ENCODE results near the gene UBE2A. TPM values are rescaled to one million over a fixed set of nuclear protein-coding genes. Genes with fewer than 3 reads are reported as not detected.
A peak's percentile ranks its signal among the peaks of the same experiment; 100 is the strongest.

Gene UBE2A
- total RNA-seq, 8 experiments from 2014 or later: 33.9 to 63.2 (median 41.0) TPM

DNA sequence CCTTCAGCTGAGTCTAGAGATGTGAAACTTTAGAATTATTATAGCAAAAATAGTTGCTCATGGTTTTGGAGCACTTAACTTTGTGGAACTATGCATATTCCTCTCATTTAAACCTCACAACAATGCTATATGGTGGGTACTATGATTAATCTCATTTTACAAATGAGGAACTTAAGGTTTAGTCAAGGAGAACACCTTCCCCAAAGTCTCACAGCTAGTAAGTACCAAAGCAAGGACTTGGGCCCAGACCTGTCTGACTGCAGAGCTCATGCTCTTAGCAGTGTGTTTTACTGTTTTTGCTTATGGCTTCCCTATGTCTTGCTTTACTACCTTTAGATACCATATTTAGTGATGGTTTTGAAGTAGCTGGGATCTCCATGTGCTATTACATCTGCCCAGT, 5.1 kb downstream of the UBE2A start:
- in situ Hi-C loops (cut with MboI; ENCODE audit: low pct_unique_long_range_greater_than_20kb in 2 of 9, low sequenced_read_pairs in 9 of 9, unreplicated experiment in 9 of 9): no loop called here
- Histone ChIP-seq H3K4me1 (replicated peaks in 1 of 2) (peaks cover 0 to 4% of the 10 kb centered on the region in 2 donors), H3K4me3 (no peak overlapping the region), H3K27ac (no peak overlapping the region)
- no peak for ATAC-seq (replicated peaks in 6 of 8)

GRCh38 chrX:119583431-119584059, 9.2 kb downstream of the UBE2A start:
- ATAC-seq (replicated peaks in 6 of 8): no peak
- Histone ChIP-seq H3K4me3 (no peak overlapping the region), H3K4me1 (replicated peaks in 1 of 2) (no peaks in the 10 kb centered on the region), H3K27ac (no peak overlapping the region)
- in situ Hi-C loops (cut with MboI; ENCODE audit: low pct_unique_long_range_greater_than_20kb in 2 of 9, low sequenced_read_pairs in 9 of 9, unreplicated experiment in 9 of 9): no loop called here
- 52% methylated on average over 2 of the region's 2 CpGs; no CpG with 5 or more reads in 9 of the 10 experiments for WGBS, 10 experiments

DNA sequence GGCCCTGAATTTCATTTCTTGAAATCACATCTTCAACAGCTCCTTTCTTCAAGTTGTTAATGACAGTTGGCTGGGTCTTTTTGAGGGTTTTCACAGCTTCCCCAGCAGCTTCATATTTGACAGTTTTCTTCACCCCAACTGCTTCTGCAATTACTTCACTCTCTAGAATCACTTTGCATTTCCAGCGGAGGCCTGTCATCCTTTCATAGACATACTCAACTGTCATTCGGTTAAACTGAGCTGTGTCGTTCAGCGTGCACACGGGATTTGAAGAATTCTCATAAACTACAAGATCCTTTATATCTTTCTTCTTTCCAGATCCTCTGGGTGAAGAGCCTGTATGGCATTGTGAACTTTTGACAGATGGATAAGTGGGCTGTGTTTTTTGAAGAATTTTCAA, 15.4 kb downstream of the UBE2A start:
- ATAC-seq (replicated peaks in 6 of 8): no peak
- Histone ChIP-seq H3K4me1 (replicated peaks in 1 of 2) (no peaks in the 10 kb centered on the region), H3K27ac (no peak overlapping the region), H3K4me3 (no peak overlapping the region)
- 77 to 100% (median 86%) methylated on average over 2 to 5 of the region's 5 CpGs; no CpG with 5 or more reads in 6 of the 10 experiments for WGBS, 10 experiments
- in situ Hi-C loops (cut with MboI; ENCODE audit: low pct_unique_long_range_greater_than_20kb in 2 of 9, low sequenced_read_pairs in 9 of 9, unreplicated experiment in 9 of 9): no loop called here

GRCh38 chrX:119602701-119603255, 28.4 kb downstream of the UBE2A start:
- Histone ChIP-seq H3K4me3 (no peak overlapping the region), H3K4me1 (replicated peaks in 1 of 2) (no peaks in the 10 kb centered on the region), H3K27ac (no peak overlapping the region)
- WGBS, 10 experiments: 38 to 100% (median 60%) methylated on average over 1 to 7 of the region's 9 CpGs; no CpG with 5 or more reads in 5 of the 10 experiments
- in situ Hi-C loops (cut with MboI; ENCODE audit: low pct_unique_long_range_greater_than_20kb in 2 of 9, low sequenced_read_pairs in 9 of 9, unreplicated experiment in 9 of 9): no loop called here
- no peak for ATAC-seq (replicated peaks in 6 of 8)

- peak; percentile 0 to 12 (median 8) for ATAC-seq (replicated peaks in 6 of 8)
- no peaks in the 10 kb centered on the region for H3K4me1 ChIP-seq (replicated peaks in 1 of 2)
- in situ Hi-C loops (cut with MboI; ENCODE audit: low pct_unique_long_range_greater_than_20kb in 2 of 9, low sequenced_read_pairs in 9 of 9, unreplicated experiment in 9 of 9): no loop called here
- H3K4me3 ChIP-seq: peak overlapping the region; percentile 59 to 91 (median 72)
- 0 to 37% (median 17%) methylated on average over 1 to 12 of the region's 17 CpGs; no CpG with 5 or more reads in 2 of the 10 experiments for WGBS, 10 experiments
- peak overlapping the region; percentile 85 to 90 for H3K27ac ChIP-seq
Measured at GRCh38 chrX:119604766-119605463, 30.6 kb downstream of the UBE2A start.

DNA sequence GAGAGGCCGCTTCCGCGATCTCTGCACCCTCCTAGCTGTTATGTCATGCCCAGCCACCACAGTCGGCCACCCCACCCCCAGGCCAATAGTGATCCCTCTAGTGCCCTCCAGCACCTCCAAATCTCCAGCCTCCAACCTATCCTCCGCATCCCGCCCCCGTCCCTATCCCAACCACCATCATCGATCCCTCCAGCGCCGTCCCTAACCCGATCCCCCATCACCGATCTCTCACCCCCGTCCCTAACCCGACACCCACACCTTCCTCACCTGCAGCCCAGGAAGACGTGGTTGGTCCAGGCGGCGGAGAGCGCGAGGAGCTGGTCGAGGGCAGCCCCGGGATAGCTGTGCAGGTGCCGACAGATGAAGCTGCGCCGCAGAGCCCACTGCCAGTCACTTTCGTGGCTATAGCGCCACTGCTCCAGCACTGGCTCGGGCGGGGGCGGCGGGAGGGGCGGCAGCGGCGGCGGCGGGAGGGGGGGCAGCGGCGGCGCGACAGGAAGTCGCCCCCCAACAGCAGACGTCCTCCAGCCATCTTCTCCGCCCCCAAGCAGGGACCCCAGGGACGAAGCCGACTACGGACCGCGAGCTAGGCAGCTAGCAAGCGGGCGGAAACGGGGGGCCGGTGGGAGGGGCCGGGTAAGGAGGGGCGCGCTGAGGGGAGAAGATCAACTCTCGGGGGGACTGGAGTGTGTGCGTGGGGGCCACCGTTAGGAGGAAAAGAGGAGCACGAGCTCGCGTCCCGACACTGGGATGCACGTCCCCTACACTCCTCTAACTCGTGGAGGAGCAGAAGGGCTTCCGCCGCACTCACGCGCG, 31.3 kb downstream of the UBE2A start:
- Histone ChIP-seq H3K4me3 (peak overlapping the region; percentile 59 to 91 (median 72)), H3K4me1 (replicated peaks in 1 of 2) (no peaks in the 10 kb centered on the region), H3K27ac (peak overlapping the region; percentile 85 to 90)
- WGBS, 10 experiments: 20% methylated on average over 1 of the region's 68 CpGs; no CpG with 5 or more reads in 9 of the 10 experiments
- in situ Hi-C loops (cut with MboI; ENCODE audit: low pct_unique_long_range_greater_than_20kb in 2 of 9, low sequenced_read_pairs in 9 of 9, unreplicated experiment in 9 of 9): no loop called here
- peak; percentile 37 to 71 (median 67) for ATAC-seq (replicated peaks in 6 of 8)

GRCh38 chrX:119606280-119607017, 32.1 kb downstream of the UBE2A start, which contains the start of gene NKRF:
Gene NKRF (minus strand): TSS chrX:119606424.
- peak; percentile 79 to 88 (median 84) for ATAC-seq (replicated peaks in 6 of 8)
- peak within 1 kb of the TSS; percentile 85 to 90 for H3K27ac ChIP-seq
- in situ Hi-C loops (cut with MboI; ENCODE audit: low pct_unique_long_range_greater_than_20kb in 2 of 9, low sequenced_read_pairs in 9 of 9, unreplicated experiment in 9 of 9): no loop called here
- peak within 1 kb of the TSS; percentile 59 to 91 (median 72) for H3K4me3 ChIP-seq
- 0 to 25% (median 13%) methylated on average over 1 to 17 of the region's 46 CpGs; no CpG with 5 or more reads in 5 of the 10 experiments for WGBS, 10 experiments
- no peaks in the 10 kb centered on the region for H3K4me1 ChIP-seq (replicated peaks in 1 of 2)

GRCh38 chrX:119607018-119607389, 32.6 kb downstream of the UBE2A start:
- in situ Hi-C loops (cut with MboI; ENCODE audit: low pct_unique_long_range_greater_than_20kb in 2 of 9, low sequenced_read_pairs in 9 of 9, unreplicated experiment in 9 of 9): no loop called here

GRCh38 chrX:119614776-119615175, 40.4 kb downstream of the UBE2A start:
- Histone ChIP-seq H3K27ac (no peak overlapping the region), H3K4me1 (replicated peaks in 1 of 2) (peaks cover 0 to 7% of the 10 kb centered on the region in 2 donors), H3K4me3 (no peak overlapping the region)
- no peak for ATAC-seq (replicated peaks in 6 of 8)
- in situ Hi-C loops (cut with MboI; ENCODE audit: low pct_unique_long_range_greater_than_20kb in 2 of 9, low sequenced_read_pairs in 9 of 9, unreplicated experiment in 9 of 9): no loop called here
- WGBS, 10 experiments: 25 to 70% methylated on average over 1 to 12 of the region's 13 CpGs; no CpG with 5 or more reads in 8 of the 10 experiments

More at GRCh38 chrX:119607018-119607389, 32.6 kb downstream of the UBE2A start:
- WGBS, 10 experiments: 7 to 65% (median 58%) methylated on average over 3 to 6 of the region's 7 CpGs; no CpG with 5 or more reads in 7 of the 10 experiments
- no peaks in the 10 kb centered on the region for H3K4me1 ChIP-seq (replicated peaks in 1 of 2)
- no peak for ATAC-seq (replicated peaks in 6 of 8)
- no peak overlapping the region for H3K4me3 ChIP-seq
- peak overlapping the region in 1 of 2 donors; percentile 90 for H3K27ac ChIP-seq

- in situ Hi-C loops (cut with MboI; ENCODE audit: low pct_unique_long_range_greater_than_20kb in 2 of 9, low sequenced_read_pairs in 9 of 9, unreplicated experiment in 9 of 9): no loop called here
- peak in 6 of 8 experiments; percentile 18 to 90 (median 43) for ATAC-seq (replicated peaks in 6 of 8)
Measured at GRCh38 chrX:119617517-119618164, 43.3 kb downstream of the UBE2A start.

DNA sequence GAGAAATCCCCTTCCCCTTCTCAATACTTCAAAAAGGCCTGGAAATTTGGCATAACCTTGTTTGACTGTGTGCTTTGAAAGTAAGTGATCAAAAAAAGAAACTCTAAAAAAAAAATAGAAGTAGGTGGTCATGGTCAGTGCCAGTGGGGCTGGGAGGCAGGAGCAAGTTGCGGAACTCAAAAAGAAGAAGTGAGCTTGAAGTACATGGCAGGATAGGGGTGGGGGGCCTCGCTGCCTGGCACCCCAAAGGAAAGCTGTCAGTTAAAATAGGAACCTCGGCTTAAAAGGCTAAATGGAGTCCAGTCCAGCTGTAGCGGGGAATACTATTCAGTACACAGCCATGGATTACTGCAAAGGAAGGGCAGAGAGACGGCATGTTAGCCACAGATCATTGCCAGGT, 44.1 kb downstream of the UBE2A start:
- H3K27ac ChIP-seq: no peak overlapping the region
- no peak for ATAC-seq (replicated peaks in 6 of 8)
- peaks cover 0 to 7% of the 10 kb centered on the region in 2 donors for H3K4me1 ChIP-seq (replicated peaks in 1 of 2)
- no peak overlapping the region for H3K4me3 ChIP-seq
- in situ Hi-C loops (cut with MboI; ENCODE audit: low pct_unique_long_range_greater_than_20kb in 2 of 9, low sequenced_read_pairs in 9 of 9, unreplicated experiment in 9 of 9): no loop called here
- WGBS, 10 experiments: 33 to 100% (median 83%) methylated on average over 1 to 2 of the region's 5 CpGs; no CpG with 5 or more reads in 7 of the 10 experiments

More at GRCh38 chrX:119617517-119618164, 43.3 kb downstream of the UBE2A start:
- 0 to 67% (median 25%) methylated on average over 1 to 13 of the region's 15 CpGs; no CpG with 5 or more reads in 3 of the 10 experiments for WGBS, 10 experiments
- Histone ChIP-seq H3K4me1 (replicated peaks in 1 of 2) (peaks cover 0 to 7% of the 10 kb centered on the region in 2 donors), H3K4me3 (no peak overlapping the region), H3K27ac (no peak overlapping the region)
